Rectal smooth muscle tissue (tissue), 1 donor: ENCODE data around the gene LPCAT1.

Experiments used
- H3K27ac ChIP-seq: one replicate; pipeline ENCODE4 v1.7.0; 2013; ENCODE audit warnings: low read depth, low read length, inconsistent platforms
- H3K27me3 ChIP-seq: one replicate; pipeline ENCODE4 v1.7.0; 2013; ENCODE audit warnings: low read length; ENCODE audit not compliant: control insufficient read depth, insufficient read depth
- H3K36me3 ChIP-seq: one replicate; pipeline ENCODE4 v1.7.0; 2013; ENCODE audit warnings: low read length; ENCODE audit not compliant: control insufficient read depth, insufficient read depth
- H3K4me1 ChIP-seq: one replicate; pipeline ENCODE4 v1.7.0; 2013; ENCODE audit warnings: low read length; ENCODE audit not compliant: control insufficient read depth, insufficient read depth
- H3K4me3 ChIP-seq: one replicate; pipeline ENCODE4 v1.7.0; 2013; ENCODE audit warnings: low read length
- H3K9ac ChIP-seq: one replicate; pipeline ENCODE4 v1.7.0; 2013; ENCODE audit warnings: low read length

The LPCAT1 gene

GRCh38 chr5:1494780-1495524 is 28.8 kb downstream of the LPCAT1 start:
- H3K27ac ChIP-seq: no peak overlapping the region
- H3K4me1 ChIP-seq: peaks cover 4% of the 10 kb centered on the region
- no peaks in the 10 kb centered on the region for H3K27me3 ChIP-seq
- H3K9ac ChIP-seq: no peak overlapping the region
- no peak overlapping the region for H3K4me3 ChIP-seq
- peaks cover 3% of the 10 kb centered on the region for H3K36me3 ChIP-seq

- Histone ChIP-seq H3K36me3 (peaks cover 3% of the 10 kb centered on the region), H3K9ac (no peak overlapping the region), H3K4me3 (no peak overlapping the region), H3K27me3 (no peaks in the 10 kb centered on the region), H3K27ac (no peak overlapping the region), H3K4me1 (no peaks in the 10 kb centered on the region)
Measured at GRCh38 chr5:1493941-1494340, 29.8 kb downstream of the LPCAT1 start.

GRCh38 chr5:1493413-1493812 is 30.3 kb downstream of the LPCAT1 start:
- Histone ChIP-seq H3K4me1 (no peaks in the 10 kb centered on the region), H3K4me3 (no peak overlapping the region), H3K36me3 (peaks cover 3% of the 10 kb centered on the region), H3K27me3 (no peaks in the 10 kb centered on the region), H3K27ac (no peak overlapping the region), H3K9ac (no peak overlapping the region)

GRCh38 chr5:1492757-1493156 is 31.0 kb downstream of the LPCAT1 start:
- Histone ChIP-seq H3K36me3 (peaks cover 6% of the 10 kb centered on the region), H3K9ac (no peak overlapping the region), H3K27ac (no peak overlapping the region), H3K4me1 (no peaks in the 10 kb centered on the region), H3K27me3 (no peaks in the 10 kb centered on the region), H3K4me3 (no peak overlapping the region)

DNA sequence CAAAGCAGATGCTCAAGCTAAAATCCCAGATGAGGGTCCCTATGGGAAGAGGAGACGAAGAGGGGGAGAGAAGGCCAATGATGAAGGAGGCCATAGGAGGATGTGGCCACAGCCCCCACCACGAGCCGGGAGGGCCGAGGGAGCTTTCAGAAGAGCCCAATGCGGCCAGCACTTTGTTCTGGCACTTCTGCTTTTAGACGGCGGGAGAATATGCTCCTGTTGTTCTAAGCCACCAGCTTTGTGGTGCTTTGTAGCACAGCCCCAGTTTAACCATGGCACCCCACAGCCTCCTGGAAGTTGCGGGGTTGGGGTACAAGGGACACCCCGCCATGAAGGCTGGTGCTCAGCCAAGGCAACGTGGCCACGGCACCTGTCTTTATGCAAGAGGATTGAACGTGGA is 33.4 kb downstream of the LPCAT1 start:
- Histone ChIP-seq H3K27ac (no peak overlapping the region), H3K36me3 (peaks cover 16% of the 10 kb centered on the region)

GRCh38 chr5:1489754-1490153 is 34.0 kb downstream of the LPCAT1 start:
- H3K27ac ChIP-seq: no peak overlapping the region
- H3K4me3 ChIP-seq: no peak overlapping the region

More for the DNA sequence above, 33.4 kb downstream of the LPCAT1 start:
- Histone ChIP-seq H3K9ac (no peak overlapping the region), H3K4me1 (no peaks in the 10 kb centered on the region), H3K27me3 (no peaks in the 10 kb centered on the region), H3K4me3 (no peak overlapping the region)

GRCh38 chr5:1488882-1489680 is 34.7 kb downstream of the LPCAT1 start:
- H3K4me1 ChIP-seq: no peaks in the 10 kb centered on the region
- no peak overlapping the region for H3K9ac ChIP-seq
- H3K36me3 ChIP-seq: peaks cover 16% of the 10 kb centered on the region
- no peak overlapping the region for H3K4me3 ChIP-seq
- no peak overlapping the region for H3K27ac ChIP-seq
- no peaks in the 10 kb centered on the region for H3K27me3 ChIP-seq

More at GRCh38 chr5:1489754-1490153, 34.0 kb downstream of the LPCAT1 start:
- Histone ChIP-seq H3K27me3 (no peaks in the 10 kb centered on the region), H3K4me1 (no peaks in the 10 kb centered on the region), H3K36me3 (peaks cover 16% of the 10 kb centered on the region), H3K9ac (no peak overlapping the region)

- Histone ChIP-seq H3K27me3 (no peaks in the 10 kb centered on the region), H3K4me3 (no peak overlapping the region), H3K4me1 (no peaks in the 10 kb centered on the region), H3K27ac (no peak overlapping the region), H3K9ac (no peak overlapping the region), H3K36me3 (peaks cover 16% of the 10 kb centered on the region)
Measured at GRCh38 chr5:1487079-1487764, 36.5 kb downstream of the LPCAT1 start.

GRCh38 chr5:1486271-1486670 is 37.5 kb downstream of the LPCAT1 start:
- Histone ChIP-seq H3K27me3 (no peaks in the 10 kb centered on the region), H3K9ac (no peak overlapping the region), H3K27ac (no peak overlapping the region), H3K4me1 (no peaks in the 10 kb centered on the region), H3K36me3 (peaks cover 13% of the 10 kb centered on the region), H3K4me3 (no peak overlapping the region)

DNA sequence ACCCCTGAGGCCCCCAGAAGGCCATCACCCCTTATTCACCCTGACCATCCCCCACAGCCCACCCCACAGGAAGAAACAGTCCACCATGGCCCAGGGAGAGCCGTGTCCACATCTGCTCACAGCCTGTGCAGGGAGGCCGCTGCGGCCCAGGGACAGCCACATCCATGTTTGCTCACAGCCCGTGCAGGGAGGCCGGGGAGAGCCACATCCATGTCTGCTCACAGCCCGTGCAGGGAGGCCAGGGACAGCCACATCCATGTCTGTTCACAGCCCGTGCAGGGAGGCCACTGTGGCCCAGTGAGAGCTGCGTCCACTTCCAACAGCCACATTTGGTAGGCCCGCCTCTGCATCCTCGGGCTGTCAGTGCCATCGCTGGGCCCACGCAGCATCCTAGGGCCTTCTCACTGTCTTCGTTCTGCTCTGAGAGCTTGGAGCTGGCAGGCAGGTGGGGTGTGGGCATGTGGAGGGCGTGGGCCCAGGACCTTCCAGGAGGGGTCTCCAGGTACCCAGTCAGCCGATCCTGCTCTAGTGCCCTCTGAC is 38.1 kb downstream of the LPCAT1 start:
- Histone ChIP-seq H3K4me1 (no peaks in the 10 kb centered on the region), H3K4me3 (no peak overlapping the region), H3K27me3 (no peaks in the 10 kb centered on the region), H3K9ac (no peak overlapping the region), H3K36me3 (peaks cover 13% of the 10 kb centered on the region), H3K27ac (no peak overlapping the region)

- peaks cover 13% of the 10 kb centered on the region for H3K36me3 ChIP-seq
- no peak overlapping the region for H3K4me3 ChIP-seq
- no peaks in the 10 kb centered on the region for H3K27me3 ChIP-seq
- H3K4me1 ChIP-seq: no peaks in the 10 kb centered on the region
- H3K27ac ChIP-seq: no peak overlapping the region
- H3K9ac ChIP-seq: no peak overlapping the region
Measured at GRCh38 chr5:1484730-1485578, 38.8 kb downstream of the LPCAT1 start.
